ENCODE results near the gene CGB3.
"Not testable (repeated sequence)": the region's sequence is repeated elsewhere in the genome, so short reads cannot be mapped to it uniquely, and the experiment has no call there.

GRCh38 chr19:49042666-49043065 lies 18.5 kb upstream of the CGB3 start:
- not testable (repeated sequence) for TF ChIP-seq CTCF (IDR thresholded peaks at IDR 0.05); ZFX (IDR thresholded peaks at IDR 0.05; ENCODE audit: borderline replicate concordance)
